Activated CD4-positive, alpha-beta T cell treated with anti-CD3 and anti-CD28 coated beads, Interleukin-2, Interleukin-6, amounts not matched to agents 100 ng/mL and 50 ng/mL, durations not matched to agents 16 hours and 8 hours (primary cell): ENCODE data around the gene EXOC4.
"Not testable (repeated sequence)": the region's sequence is repeated elsewhere in the genome, so short reads cannot be mapped to it uniquely, and the experiment has no call there.

ENCODE experiments used
- DNase-seq: peaks from one replicate; pipeline ENCODE4 v3.0.0-alpha.2; 2020

Gene EXOC4

GRCh38 chr7:133252858-133253518 is at the start of gene EXOC4:
EXOC4 (plus strand) TSS chr7:133253078.
- DNase-seq = peak; percentile 97

DNA sequence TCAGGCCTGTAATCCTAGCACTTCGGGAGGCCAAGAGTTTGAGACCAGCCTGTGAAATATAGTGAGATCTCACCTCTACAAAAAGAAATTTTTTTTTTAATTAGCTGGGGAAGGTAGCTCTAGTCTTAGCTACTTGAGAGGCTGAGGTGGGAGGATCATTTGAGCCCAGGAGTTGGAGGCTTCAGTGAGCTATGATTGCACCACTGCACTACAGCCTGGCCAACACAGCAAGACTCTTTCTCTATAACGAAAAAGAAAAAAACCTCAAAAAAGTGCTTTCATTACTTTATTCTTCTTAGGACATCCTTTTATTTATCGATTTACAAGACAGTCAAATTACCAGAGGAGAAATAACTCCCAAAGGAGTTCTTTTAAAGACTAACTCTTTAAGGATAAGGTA is 49.4 kb upstream of the EXOC4 start:
- DNase-seq = no peak

DNA sequence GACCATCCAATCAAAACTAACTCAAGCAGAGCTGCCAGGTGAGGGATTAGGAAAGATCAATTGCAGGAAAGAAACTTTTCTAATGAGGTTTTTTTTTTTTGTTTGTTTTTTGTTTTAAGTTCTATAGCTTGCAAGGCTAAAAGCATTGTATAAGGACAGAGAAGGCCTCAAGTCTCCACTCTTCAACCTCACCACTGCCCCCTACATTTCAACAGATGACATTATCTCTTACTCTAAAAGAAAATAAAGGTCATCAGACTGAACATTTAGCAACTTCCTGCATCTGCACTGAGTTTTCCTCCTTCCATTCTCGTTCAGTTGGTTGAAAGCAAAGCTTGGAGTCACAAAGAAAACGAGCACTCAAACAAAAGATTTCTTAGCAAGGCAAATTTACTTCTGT is 45.2 kb upstream of the EXOC4 start:
- DNase-seq = peak; percentile 2

- DNase-seq = not testable (repeated sequence)
These were observed 42.1 kb upstream of the EXOC4 start for GRCh38 chr7:133210817-133211216.

DNA sequence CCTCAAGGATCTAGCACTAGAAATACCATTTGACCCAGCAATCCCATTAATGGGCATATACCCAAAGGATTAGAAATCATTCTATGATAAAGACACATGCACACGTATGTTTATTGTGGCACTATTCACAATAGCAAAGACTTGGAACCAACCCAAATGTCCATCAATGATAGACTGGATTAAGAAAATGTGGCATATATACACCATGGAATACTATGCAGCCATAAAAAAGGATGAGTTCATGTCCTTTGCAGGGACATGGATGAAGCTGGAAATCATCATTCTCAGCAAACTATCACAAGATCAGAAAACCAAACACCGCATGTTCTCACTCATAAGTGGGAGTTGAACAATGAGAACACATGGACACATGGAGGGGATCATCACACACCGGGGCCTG is 39.1 kb upstream of the EXOC4 start:
- DNase-seq = not testable (repeated sequence)

- no peak for DNase-seq
These were observed 35.1 kb upstream of the EXOC4 start for GRCh38 chr7:133217773-133218172.

DNA sequence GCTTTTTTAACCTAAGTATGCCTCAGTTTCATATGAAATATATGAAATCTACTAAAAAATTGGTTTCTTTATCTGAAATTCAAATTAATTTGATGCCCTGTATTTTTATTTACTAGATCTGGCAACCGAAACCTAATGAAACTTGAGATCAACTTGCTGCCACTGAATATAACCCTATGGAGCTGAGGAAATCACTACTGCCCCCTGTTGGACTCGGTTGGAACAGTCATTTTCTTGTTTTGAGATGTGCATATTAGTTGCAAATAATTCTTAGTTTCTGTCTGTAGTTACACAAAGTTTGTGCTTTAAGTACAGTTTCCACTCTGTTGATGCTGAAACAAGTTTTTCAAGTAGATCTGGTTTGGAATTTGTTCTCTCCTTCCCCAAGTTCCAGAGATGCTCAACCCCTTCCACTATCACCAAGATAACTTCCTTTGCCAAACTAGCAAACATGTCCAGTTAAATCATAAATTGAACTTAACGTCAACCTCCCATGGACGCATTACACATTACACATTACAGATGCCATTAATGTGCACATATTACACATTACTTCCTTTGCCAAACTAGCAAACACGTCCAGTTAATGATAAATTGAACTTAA is 22.2 kb upstream of the EXOC4 start:
- peak; percentile 56 for DNase-seq

GRCh38 chr7:133233142-133233541 is 19.7 kb upstream of the EXOC4 start:
- no peak for DNase-seq

DNA sequence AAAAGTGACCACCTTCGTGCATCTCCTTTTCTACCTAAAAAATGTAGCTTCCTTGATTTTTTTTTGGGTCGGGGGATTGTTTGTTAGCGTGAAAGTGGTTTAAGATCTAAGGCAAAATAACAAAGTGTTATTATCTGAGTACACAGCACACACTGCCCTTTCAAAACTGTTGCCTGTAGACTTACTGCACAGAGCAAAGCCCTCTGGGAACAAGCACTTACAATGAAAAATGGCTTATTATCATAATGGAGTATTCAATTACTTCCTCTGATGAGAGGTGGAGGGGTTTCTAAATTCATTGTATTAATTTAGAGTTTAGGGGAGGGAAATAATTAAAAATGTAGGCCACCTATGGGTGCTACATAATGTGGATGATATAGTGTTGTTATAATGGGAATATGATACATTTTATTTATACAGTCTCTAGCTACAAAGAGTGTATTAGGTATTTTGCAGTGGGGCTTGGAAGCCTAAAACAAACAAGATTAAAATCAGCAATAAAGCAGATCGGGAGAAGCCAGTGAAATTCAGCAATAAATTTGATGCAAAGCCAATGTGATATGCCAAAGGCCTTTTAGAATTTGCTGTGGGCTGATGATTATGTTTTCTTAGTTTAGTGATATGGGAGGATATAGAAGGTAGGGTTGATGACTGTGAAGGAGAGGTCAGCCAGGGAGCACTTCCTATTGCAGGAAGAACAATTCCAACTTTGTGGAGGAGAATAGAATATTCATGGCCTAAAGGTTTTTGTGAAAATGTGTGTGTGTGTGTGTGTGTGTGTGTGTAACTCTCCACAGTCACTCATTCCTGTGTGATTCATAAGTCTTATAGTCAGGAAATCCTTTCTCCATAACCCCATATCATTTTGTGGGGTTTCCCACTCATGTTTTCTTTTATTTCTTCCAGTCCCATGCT is 17.7 kb upstream of the EXOC4 start:
- DNase-seq = no peak

GRCh38 chr7:133237545-133237944 is 15.3 kb upstream of the EXOC4 start:
- DNase-seq = no peak

DNA sequence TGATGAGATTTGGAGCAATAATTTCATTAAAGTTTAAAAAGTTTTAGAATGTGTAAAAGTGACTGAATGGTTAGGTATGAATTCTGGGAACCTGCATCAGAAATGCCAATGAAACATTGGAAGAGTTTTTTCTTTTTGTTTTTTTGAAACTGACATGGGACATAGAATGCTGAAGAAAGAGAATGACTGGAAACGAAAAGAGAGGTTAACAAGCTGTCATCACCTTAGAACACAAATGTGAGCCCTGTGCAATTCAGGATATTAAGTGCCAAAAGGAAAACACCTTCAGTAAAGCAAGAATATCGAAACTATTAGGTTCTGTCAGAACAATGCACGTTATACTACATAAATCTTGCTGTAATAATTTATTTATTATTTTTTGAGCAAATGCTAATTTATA is 12.6 kb upstream of the EXOC4 start:
- DNase-seq = no peak

DNA sequence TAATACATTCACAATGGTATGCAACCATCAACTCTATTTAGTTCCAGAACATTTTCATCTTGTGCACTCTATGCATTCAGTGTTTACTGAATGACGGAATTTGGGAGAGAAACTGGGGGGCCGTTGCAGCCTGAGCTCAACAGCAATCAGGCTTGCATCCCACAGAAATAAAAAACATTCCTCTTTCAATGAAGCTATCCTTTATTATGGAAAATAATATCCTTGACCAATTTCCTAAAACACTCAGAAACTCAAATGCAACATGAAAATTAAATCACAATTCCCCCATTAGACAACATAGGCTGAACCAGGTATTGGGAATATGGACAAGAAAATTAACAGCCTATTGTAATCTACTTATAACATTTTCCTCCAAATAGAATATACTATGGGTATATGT is 6.3 kb upstream of the EXOC4 start:
- DNase-seq = no peak

- no peak for DNase-seq
These were observed 4.0 kb upstream of the EXOC4 start for GRCh38 chr7:133248901-133249300.

DNA sequence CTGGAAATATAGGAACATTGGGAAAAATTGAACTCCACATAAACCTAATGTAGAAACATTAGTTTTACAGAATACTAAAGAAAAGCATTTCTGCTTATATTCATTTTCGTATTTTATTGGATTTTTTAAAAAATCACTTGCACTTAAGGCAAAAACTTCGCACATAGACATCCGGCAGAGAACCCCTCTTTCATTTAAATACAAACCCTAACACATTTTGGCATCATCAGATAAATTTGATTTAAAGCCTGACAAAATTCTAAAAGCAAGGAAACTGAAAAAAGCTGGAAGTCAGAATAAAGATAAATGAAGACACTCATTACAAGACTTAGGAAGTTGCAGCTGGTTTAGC is 396 bp upstream of the EXOC4 start:
- no peak for DNase-seq

DNA sequence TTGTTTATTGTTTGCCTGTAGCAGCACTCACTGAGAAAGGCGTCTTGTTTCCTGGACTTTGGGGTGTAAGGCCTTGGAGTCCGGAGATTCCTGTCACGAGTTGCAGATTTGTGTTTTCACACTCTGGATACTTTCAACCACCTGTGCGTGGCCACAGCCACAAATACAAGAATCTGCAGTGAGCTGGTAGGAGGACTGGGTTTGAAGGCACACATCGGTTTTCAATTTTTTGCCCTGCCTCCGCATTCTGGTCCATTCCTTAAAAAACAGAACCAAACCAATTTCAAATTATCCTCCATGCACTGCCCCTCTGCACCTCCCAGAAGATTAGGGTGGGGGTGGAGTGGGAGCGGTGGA is 619 bp downstream of the EXOC4 start:
- peak; percentile 22 for DNase-seq

GRCh38 chr7:133255486-133255885 is 2.6 kb downstream of the EXOC4 start:
- no peak for DNase-seq

DNA sequence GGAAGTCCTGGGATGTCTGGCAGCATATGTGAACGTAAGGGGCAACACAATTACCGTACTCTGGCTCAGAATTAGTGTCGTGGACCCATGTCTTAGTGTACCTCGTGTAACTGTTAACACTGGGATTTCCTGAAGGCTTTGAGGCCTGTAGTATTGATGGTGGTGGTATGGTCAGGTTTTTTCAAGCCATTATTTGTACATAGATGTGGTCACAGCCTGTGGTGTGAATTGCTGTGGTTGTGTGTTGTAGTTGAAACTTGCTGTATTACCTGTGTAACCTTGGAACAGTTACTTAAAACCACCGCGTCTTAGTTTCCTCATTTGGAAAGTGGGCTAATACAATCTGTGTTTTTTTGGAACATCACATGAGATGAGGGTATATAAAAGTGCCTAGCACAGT is 5.3 kb downstream of the EXOC4 start:
- DNase-seq = no peak

- DNase-seq = no peak
These were observed 12.9 kb downstream of the EXOC4 start for GRCh38 chr7:133265821-133266220.

DNA sequence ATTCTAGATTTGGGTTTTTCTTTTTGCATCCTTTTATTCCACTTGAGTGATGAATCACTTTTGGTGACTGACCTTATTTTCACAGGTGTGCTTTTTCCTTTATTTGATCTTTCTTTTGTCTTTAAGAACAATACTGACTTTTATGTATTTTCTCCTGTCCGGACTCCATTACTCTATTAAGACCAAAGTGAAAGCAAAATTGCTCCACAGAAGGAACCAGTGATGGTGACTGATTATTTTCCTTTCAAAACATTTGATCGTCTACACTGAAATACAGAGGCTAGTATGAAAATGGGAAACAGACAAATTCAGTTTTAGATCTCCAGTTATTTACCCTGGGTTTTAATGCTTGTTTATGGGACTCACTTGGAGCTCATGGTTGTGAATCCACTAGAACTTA is 15.5 kb downstream of the EXOC4 start:
- DNase-seq = no peak

- DNase-seq = no peak
These were observed 19.5 kb downstream of the EXOC4 start for GRCh38 chr7:133272336-133272735.

DNA sequence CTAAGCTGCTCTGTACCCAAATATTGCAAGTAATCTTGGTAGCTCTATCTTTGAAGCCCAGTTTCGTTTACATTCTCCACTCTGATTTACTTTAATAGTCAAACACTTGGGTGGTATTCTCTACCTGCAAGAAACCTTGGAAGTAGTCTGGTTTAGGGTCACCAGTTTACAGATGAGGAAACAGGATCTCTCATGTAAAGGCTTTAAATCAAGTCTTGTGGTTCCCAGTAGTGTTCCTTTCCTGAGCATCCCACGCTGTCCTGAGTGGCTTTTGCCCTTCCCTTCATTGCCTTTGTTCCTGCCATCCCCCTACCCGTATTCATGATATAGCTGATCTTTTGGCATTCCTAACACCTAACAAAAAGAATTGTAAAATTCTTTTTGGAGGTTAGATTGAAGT is 20.3 kb downstream of the EXOC4 start:
- DNase-seq = no peak

GRCh38 chr7:133274265-133274664 is 21.4 kb downstream of the EXOC4 start:
- no peak for DNase-seq

- DNase-seq = no peak
These were observed 22.1 kb downstream of the EXOC4 start for GRCh38 chr7:133275008-133275407.

DNA sequence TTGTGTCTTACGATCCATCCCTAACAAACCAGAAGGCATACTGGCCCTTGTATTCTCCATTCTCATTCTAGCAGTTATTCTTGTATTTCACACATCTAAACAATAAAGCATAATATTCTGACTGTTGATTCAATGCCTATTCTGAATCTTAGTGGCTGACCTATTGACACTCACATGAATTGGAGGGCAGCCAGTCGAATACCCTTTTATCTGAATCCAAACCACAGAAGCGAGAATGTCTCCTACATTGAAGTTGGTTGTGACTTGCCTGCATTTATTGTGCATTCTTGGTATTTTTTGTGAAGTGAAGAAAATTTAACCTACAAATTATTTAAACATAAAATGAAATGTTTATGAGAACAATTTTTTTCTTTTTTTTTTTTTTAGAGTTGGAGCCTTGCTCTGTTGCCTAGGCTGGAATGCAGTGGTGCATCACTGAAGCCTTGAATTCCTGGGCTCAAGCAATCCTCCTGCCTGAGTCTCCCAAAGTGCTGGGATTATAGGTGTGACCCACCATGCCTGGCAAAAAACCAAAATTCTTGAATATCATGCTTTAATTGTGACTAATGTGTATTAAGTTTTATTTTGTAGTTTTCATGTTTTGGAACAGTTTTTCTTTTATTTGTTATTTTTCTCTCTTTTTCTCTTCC is 22.7 kb downstream of the EXOC4 start:
- no peak for DNase-seq
